IPS DF 19.7 (cell line): ENCODE measurements around the gene BPI.
"Not testable (repeated sequence)": the region's sequence is repeated elsewhere in the genome, so short reads cannot be mapped to it uniquely, and the experiment has no call there.

Experiments used
- DNase-seq: peaks from one replicate; pipeline ENCODE4 v3.0.0-alpha.2; 2013; ENCODE audit warnings: low read depth, low spot score

BPI gene

DNA sequence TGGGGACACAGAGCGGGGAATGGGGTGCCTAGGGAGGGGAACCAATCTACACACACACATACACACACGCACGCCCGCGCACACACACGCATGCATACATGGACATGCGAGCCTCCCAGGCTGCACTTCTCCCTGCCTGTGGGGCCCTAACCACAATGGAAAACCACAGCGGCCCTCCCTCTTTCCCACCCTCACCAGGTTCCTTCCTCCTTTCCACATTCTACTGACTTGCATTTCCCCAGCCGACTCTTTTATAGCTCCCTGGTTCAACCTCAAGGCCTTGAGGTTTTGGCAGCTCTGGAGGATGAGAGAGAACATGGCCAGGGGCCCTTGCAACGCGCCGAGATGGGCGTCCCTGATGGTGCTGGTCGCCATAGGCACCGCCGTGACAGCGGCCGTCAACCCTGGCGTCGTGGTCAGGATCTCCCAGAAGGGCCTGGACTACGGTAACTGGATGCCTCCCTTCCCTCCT is at the start of gene BPI:
Gene BPI (plus strand): TSS at position 249 of the 472 bp plus-strand sequence. CDS start 68 bp downstream, at position 317.
- no peak for DNase-seq

DNA sequence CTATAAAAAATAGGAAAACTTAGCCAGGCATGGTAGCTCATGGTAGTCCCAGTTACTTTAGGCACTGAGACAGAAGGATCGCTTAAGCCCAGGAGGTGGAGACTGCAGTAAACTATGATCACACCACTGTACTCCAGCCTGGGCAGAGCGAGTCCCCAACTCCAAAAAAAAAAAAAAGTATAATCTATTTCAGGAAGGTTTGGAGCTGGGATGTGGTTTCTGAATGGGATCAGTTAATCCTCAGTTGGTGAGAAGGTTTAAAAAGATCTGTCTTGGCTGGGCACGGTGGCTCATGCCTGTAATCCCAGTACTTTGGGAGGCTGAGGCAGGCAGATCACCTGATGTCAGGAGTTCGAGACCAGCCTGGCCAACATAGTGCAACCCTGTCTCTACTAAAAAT is 49.3 kb upstream of the BPI start:
- DNase-seq: not testable (repeated sequence)

DNA sequence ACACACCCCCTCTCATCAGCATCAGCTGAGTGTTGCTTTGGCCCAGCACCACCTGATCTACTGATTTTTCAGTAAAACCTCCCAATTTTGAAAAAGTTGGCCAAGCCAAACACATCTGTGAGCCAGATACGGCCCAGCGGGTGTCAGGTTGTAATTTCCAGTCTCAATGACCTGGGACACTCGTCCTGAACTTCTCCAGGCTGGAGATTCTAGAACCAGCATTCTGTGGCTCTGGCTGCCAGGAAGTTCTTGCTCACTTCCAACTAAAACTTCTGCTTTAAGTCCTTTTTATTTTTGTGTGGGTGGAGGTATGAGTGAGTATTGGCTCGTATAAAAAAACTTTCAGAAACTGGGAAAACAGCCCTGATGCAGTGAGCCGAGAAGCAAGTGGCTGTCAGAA is 48.6 kb upstream of the BPI start:
- no peak for DNase-seq

DNA sequence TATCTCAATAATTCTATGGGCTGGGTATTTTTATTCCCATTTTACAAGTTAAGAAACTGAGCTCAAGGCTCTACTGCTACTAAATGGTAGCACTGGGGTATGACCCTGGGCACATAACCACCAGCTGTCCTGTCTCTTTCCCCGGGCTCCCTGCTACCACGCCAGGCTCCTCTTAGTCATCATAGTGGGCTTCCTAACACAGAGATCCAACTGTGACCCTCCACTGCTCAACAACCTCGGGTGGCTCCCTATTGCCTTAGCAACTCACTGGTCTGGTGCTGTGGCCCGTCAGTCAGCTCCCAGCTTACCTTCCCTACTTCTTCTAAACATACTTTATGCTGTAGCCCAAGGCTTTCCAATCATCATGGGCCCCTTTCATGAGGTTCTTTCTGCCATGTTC is 47.9 kb upstream of the BPI start:
- no peak for DNase-seq

DNA sequence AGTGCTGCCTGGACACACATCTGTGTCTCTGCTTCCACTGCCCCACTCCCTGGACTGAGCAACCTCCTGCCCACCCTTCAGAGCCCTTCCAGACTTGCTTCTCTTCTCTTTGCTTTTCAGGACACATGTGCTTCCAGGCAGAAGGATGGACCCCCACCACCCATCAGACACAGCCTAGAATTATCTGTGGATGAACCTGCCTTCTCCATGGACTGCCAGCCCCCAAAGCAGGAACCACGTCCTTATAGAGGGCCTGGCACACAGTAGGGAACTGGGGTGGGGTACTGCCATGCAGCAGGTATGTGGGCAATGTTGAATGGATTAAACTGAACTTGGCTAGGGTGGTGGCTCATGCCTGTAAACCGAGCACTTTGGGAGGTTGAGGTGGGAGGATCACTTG is 47.0 kb upstream of the BPI start:
- no peak for DNase-seq

DNA sequence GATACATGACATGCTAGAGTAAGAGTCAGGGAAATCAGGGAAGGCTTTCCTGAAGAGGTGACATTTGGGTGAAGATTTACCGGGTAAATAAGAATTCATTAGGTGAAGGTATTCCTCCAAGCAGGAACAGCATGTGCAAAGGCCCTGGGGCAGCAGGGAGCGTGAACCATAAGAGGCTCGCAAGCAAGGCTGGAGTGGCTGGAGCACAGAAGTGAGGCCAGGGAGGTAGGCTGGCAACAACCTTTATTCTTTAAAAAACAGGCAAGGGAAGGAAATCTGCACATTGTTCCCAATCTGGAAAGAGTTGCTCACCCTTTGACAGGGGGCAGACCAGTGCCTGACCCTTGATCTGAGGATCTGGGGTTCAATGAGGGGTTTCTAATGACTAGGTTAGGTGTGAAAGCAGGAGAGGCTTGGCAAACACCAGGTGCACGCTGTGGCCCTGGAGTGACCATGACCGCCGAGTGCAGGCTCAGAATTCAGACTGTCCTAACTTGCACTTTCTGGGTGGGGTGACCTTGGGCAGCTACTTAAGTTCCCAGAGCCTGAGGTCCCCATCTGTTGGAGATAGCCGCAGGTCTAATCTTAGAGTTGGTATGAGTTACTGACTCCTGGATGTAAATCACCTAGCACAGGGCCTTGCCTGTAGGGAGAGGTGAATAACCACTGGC is 45.3 kb upstream of the BPI start:
- no peak for DNase-seq

DNA sequence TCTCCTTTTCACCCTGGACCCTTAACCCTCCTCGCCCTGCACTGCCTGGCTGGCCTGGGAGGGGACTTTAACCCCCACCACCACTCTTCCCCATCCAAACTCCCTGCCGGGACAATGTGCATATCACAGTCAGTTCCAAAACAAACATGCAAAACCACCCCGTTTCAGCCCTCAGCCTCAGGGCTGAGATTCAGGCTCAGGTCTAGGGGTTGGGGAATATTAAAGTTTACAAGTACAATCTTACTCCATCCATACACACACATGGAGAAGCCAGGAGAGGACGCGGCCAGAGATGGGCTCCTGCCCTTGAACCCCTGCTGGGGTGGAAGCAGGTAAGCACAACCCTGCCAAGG is 44.0 kb upstream of the BPI start:
- DNase-seq: no peak

DNA sequence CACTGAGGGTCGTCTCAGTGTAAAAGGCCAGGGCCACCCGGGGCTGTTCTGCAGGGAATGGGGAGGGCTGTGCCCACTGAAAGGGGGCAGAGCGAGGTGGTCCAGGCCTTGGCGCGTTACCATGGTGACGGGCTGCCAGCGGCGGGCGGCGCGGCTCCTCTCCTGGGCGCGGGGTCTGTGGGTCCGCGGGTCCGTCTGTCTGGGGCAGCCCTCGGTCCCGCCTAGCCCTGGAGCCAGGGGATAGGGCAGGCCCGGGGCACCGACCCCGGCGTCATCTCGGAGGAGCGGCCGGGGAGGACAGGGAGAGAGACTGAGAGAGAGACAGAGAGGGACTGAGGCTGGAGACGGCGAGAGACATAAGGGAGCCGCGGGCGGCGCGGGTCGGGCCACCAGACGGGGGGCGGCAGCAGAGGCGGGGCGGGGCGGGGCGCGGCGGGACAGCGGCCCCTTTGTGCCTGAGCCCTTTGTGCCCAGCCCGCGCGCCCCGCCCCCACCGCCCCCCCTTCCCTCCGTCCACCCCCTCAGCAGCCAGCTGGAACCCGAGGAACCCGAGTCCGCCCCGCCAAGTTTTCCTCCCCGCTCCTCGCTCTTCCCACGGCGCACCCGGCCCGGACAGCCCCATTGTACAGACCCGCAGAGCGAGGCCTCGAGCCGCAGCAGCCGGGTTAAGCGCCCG is 43.4 kb upstream of the BPI start, which contains the start of gene KIAA1755:
Gene KIAA1755 (minus strand): TSS at position 358 of the 676 bp plus-strand sequence. CDS start 235 bp downstream, at position 123.
- no peak for DNase-seq

DNA sequence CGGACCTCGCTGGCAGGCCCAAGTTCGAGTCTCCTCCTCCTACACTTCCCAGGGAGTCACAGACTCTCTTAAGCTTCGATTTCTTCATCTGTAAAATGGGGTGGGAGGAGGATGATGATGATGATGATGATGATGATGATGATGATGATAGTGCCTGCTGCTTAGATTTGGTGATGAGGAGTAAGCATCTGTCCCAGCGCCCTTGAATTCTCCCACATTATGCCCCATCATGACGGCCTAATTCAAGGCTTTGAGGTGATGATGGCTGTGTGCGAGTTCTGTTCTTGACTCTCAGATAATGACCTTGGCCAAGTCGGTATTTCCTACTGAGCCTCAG is 42.9 kb upstream of the BPI start:
- DNase-seq: no peak

DNA sequence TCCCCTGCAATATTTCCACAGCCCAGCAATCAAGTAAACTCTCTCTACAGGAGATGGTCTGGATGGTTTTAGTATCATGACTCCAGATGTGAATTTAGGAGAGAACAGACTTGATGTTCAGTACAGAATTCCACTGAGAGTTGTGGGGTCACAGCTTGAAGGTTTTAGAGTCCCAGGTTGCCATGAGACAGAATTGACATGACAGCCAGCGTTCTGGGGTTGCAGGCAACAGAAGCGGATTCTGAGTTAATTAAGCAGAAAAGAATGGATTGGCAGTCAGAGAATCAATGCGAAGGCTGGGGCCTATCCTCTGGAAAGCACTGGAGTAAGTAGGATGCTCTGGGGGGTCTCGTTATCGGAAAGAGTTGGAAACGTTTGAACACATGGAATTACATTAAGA is 41.0 kb upstream of the BPI start:
- no peak for DNase-seq

DNA sequence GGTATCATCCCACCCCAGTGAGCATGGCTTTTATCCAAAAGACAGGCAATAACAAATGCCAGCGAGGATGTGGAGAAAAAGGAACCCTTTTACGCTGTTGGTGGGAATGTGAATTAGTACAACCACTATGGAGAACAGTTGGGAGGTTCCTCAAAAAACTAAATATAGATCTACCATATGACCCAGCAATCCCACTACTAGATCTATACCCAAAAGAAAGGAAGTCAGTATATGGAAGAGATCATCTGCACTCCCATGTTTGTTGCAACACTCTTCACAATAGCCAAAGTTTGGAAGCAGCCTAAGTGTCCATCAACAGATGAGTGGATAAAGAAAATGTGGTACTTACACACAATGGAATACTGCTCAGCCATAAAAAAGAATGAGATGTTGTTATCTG is 37.5 kb upstream of the BPI start:
- DNase-seq: no peak

DNA sequence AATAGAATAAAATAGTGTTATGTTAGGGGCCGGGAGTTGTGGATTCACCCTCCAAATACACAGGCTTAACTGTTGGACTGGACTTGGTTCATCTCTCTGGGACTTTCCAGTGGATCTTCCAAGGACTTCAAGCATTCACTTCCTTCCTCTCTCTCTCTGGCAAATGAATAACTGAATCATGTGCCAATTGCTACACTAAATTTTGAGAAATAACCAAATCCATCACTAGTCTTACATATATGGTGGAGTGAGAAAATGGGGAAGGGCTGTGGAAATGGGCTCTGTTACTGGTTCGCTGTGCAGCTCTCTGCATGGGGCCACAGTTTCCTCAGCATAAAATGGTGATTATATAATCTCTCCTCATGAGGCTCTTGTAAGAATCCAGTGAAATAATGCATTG is 36.7 kb upstream of the BPI start:
- no peak for DNase-seq

DNA sequence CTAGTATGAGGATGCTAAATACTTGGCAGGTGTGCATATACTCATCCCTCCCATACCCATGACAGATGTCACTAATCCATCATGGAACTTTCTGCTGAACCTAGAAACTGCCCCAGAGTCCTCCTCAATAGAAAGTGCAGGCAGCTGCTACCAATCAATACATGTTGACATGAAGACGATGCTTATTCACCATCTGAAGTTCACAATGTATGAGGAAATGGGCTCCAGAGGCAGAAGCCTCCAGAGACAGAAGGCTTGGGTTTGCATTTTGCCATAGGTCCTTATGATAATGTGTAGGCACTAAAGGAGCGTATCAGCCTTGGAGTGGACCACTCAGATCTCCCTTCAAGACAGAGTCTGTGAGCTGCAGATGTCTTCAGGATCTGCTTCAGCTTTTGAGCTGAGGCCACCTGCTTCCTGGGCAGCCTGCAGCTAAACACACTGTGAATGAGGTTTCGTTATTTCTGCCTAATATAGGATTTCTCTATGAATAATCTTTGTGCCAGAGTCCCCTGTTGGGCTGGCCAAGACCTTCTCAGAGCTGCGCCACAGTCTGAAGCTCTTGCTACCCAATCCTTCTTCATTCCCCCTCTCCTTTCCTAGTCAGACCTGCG is 35.9 kb upstream of the BPI start:
- DNase-seq: no peak

DNA sequence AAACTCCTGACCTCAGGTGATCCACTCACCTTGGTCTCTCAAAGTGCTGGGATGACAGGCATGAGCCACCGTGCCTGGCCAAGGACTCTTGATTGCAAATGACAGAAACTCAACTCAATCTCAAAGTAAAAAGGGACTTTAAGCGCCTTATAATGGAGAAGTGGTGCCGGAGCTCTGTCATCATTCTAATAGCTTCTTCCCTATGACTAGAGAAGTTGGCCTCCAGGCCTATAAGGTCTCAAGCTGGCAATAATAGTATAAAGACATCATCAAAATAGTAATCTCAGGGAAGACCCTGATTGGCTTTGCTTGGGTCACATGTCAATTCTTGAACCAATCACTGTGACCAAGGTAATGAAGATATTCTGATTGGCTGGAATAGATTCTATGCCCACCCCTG is 34.9 kb upstream of the BPI start:
- DNase-seq: no peak

DNA sequence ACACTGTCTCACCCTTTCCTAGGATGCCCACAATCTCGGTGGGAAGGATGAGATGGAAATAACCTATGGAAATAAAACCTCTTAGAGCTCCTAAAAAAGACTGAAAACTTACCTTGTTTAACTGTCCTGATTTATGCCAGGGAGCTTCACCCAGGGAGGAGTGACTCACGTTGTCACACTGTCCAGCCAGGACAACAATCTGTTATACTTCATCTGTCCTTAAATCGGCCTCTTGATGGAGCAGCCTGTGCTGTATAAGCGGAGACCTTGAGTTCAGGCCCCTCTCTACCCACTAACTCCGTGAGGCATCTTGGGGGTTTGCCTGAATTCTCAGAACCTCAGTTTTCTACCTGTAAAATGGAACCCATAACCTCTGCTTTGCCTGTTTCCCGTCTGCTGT is 34.2 kb upstream of the BPI start:
- DNase-seq: no peak

DNA sequence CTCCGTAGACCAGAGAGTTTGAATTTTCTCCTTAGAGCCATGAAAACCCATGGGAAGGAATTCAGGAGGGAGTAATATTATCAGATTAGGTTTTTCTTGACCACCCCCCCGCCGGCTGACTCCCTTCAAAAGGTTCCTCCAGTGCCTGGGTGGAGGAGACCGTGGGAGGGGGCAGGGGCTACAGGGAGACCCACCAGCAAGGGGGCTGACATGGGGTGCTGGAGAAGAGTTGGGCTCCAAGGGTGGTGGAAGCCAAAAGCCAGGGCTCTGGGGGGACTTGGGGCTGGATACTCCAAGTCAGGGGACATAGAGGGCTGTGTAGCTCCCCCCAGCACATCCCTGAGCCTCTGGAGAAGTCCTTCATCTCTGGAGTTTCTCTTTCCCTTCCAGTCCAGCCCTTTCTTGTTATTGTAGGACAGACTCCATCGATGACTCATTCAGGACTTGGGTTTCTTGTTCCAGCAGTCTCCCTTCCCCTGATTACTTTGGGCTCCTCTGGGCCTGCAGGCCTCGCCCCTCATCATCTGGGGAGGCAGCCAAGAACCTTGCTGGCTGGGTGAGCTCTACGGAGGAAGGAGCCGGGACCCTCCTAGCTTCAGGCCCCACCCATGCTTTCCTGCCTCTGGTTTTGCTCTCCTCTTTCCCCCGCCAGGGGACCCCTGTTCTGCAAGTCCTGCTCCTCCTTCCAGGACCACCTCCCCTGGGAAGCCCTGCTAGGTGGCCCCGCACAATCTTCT is 32.9 kb upstream of the BPI start:
- no peak for DNase-seq

DNA sequence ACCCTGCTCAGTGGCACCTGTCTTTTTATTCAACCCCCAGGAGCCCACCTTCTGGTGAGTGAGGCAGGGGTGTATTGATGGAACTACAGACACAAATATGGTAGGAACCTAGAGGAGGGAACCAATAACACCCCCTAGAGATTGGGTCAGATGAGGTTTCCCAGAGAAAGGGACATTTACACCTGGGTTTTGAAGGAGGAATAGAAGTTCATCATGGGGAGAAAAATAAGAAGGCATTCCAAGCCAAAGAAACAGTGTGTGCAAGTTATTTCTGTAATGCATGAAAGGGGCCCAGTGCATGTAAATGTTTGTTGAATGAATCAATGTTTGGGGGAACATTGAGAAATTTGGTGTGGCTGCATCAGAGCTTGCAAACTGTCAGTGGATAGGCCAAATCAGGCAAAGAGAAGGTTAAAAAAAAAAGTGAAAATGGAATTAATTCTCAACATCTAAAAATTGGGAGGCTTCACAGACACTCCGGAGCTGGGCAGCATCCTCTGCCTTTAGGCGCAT is 32.3 kb upstream of the BPI start:
- no peak for DNase-seq

DNA sequence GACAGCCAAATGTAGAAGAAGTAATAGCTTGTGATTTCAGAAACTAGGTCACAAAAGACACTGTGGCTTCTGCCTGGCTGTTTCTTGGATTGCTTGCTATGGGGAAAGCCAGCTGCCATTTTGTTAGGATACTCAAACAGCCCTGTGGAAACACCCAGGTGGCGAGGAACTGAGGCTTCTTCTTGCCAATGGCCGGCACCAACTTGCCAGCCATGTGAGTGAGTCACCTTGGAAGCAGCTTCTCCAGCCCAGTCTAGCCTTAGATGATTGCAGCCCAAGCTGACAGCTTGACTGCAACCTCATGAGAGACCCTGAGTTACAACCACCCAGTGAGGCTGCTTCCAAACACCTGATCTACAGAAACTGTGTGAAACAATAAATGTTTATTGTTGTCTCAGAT is 31.6 kb upstream of the BPI start:
- DNase-seq: no peak

DNA sequence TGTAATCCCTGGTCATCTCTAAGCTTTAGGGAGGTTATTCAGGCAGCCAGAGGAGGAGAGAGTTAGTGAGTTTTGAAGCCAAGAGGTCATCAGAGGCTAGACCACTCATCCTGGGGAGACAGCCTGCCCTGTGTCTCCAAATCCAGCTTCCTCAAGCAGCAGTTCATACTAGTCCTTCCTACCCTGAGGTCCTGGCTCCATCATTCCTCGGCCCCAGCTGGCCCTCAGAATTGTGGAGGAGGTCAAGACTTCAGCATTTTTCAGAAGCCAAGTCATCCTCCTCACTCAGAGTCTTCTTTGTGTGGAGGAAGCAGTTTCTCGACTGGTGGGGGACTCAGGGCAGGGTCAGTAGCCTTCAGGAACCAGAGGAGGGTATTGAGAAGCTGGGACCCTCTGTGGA is 31.0 kb upstream of the BPI start:
- DNase-seq: no peak

DNA sequence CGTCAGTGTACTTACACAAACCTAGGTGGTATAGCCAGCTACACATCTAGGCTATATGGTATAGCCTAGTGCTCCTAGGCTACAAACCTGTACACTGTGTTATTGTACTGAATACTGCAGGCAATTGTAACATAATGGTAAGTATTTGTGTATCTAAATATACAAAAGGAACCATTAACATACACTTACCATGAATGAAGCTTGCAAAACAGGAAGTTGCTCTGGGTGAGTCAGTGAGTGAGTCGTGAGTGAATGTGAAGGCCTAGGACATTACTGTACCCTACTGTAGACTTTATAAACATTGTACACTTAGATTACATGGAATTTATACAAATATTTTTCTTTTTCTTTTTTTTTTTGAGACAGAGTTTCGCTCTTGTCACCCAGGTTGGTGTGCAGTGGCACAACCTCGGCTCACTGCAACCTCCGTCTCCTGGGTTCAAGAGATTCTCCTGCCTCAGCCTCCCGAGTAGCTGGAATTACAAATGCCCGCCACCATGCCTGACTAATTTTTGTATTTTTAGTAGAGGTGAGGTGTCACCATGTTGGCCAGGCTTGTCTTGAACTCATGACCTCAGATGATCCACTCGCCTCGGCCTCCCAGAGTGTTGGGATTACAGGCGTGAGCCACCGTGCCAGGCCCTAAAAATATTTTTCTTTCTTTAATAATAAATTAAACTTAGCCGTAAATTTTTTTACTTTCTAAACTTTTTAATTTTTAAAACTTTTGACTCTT is 28.0 kb upstream of the BPI start:
- DNase-seq: no peak

DNA sequence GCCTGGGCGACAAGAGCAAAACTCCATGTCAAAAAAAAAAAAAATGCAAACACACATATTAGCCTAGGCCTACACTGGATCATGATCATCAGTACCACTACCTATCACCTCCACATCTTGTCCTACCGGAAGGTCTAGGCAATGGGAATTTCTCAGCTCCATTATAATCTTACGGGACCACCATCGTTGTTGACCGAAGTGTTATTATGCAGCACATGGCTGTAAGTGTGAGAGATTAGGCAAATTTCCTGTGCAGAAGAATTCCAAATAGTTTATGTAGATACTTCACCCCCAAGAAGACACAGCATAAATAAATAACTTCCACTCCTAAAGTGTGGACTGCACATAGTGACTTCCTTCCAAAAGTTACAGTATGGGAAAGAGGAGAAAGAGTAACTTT is 26.7 kb upstream of the BPI start:
- no peak for DNase-seq

DNA sequence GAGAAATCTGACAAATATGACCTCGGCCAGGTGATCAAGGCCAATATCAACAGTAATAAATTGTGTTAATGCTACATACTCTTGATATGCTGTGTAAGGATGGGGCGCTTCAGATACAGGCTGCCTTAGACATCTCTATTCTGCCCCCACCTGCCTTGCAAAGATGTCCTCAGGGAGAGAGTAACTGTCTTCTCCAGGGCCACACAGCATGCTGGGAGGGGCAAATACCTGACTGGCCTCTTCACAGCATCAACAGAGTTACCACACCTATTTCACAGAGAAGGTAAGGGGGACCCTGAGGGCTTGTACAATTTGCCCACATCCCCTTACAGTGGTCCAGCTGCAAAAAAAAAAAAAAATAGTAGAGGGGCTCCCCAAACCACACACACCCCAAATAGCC is 26.3 kb upstream of the BPI start:
- no peak for DNase-seq
